ENCODE results near the gene NEK11.

NEK11 gene

GRCh38 chr3:131072845-131073244 lies 46.2 kb downstream of the NEK11 start:
- Mint-ChIP-seq H3K27me3 (ENCODE audit: low read depth, poor library complexity) (no peaks in the 10 kb centered on the region), H3K9me3 (no peaks in the 10 kb centered on the region), H3K4me1 (peaks cover 10% of the 10 kb centered on the region), H3K4me3 (no peak overlapping the region), H3K36me3 (ENCODE audit: low read depth) (no peaks in the 10 kb centered on the region), H3K27ac (no peak overlapping the region)
- DNase-seq, result no peak
- TF ChIP-seq CTCF (IDR thresholded peaks at IDR 0.05), result no peak

- Mint-ChIP-seq H3K36me3 (ENCODE audit: low read depth) (no peaks in the 10 kb centered on the region), H3K4me1 (peaks cover 16% of the 10 kb centered on the region), H3K27me3 (ENCODE audit: low read depth, poor library complexity) (no peaks in the 10 kb centered on the region), H3K4me3 (no peak overlapping the region), H3K9me3 (no peaks in the 10 kb centered on the region), H3K27ac (peak overlapping the region; percentile 85)
- no peak for TF ChIP-seq CTCF (IDR thresholded peaks at IDR 0.05)
- no peak for DNase-seq
These were observed 49.1 kb downstream of the NEK11 start for GRCh38 chr3:131075632-131076328.

- peaks cover 5% of the 10 kb centered on the region for H3K27me3 Mint-ChIP-seq (ENCODE audit: low read depth, poor library complexity)
- H3K27ac Mint-ChIP-seq, result no peak overlapping the region
- TF ChIP-seq CTCF (IDR thresholded peaks at IDR 0.05), result no peak
- peaks cover 18% of the 10 kb centered on the region for H3K4me1 Mint-ChIP-seq
- no peaks in the 10 kb centered on the region for H3K9me3 Mint-ChIP-seq
- H3K36me3 Mint-ChIP-seq (ENCODE audit: low read depth), result no peaks in the 10 kb centered on the region
- no peak for DNase-seq
- no peak overlapping the region for H3K4me3 Mint-ChIP-seq
These were observed 51.2 kb downstream of the NEK11 start for GRCh38 chr3:131077904-131078303.

GRCh38 chr3:131079086-131079485 lies 52.4 kb downstream of the NEK11 start:
- Mint-ChIP-seq H3K36me3 (ENCODE audit: low read depth) (no peaks in the 10 kb centered on the region), H3K27me3 (ENCODE audit: low read depth, poor library complexity) (peaks cover 5% of the 10 kb centered on the region), H3K4me1 (peaks cover 27% of the 10 kb centered on the region), H3K27ac (no peak overlapping the region), H3K9me3 (no peaks in the 10 kb centered on the region), H3K4me3 (no peak overlapping the region)
- DNase-seq, result no peak
- TF ChIP-seq CTCF (IDR thresholded peaks at IDR 0.05), result no peak

GRCh38 chr3:131081224-131081623 lies 54.5 kb downstream of the NEK11 start:
- no peak for DNase-seq
- Mint-ChIP-seq H3K4me1 (peaks cover 21% of the 10 kb centered on the region), H3K27ac (no peak overlapping the region), H3K4me3 (no peak overlapping the region), H3K36me3 (ENCODE audit: low read depth) (no peaks in the 10 kb centered on the region), H3K9me3 (no peaks in the 10 kb centered on the region), H3K27me3 (ENCODE audit: low read depth, poor library complexity) (peaks cover 5% of the 10 kb centered on the region)
- no peak for TF ChIP-seq CTCF (IDR thresholded peaks at IDR 0.05)

- H3K4me1 Mint-ChIP-seq, result peaks cover 21% of the 10 kb centered on the region
- H3K36me3 Mint-ChIP-seq (ENCODE audit: low read depth), result no peaks in the 10 kb centered on the region
- peaks cover 5% of the 10 kb centered on the region for H3K27me3 Mint-ChIP-seq (ENCODE audit: low read depth, poor library complexity)
- no peak for DNase-seq
- H3K9me3 Mint-ChIP-seq, result no peaks in the 10 kb centered on the region
- H3K27ac Mint-ChIP-seq, result no peak overlapping the region
- H3K4me3 Mint-ChIP-seq, result no peak overlapping the region
- TF ChIP-seq CTCF (IDR thresholded peaks at IDR 0.05), result no peak
These were observed 55.6 kb downstream of the NEK11 start for GRCh38 chr3:131082246-131082645.
